Stomach smooth muscle (tissue), 2 donors: Measurements from ENCODE around the gene TAS2R39.
"Not testable (repeated sequence)": the region's sequence is repeated elsewhere in the genome, so short reads cannot be mapped to it uniquely, and the experiment has no call there.

Experiments used
- H3K27ac ChIP-seq: one replicate; pipeline ENCODE4 v1.7.0; 2013; ENCODE audit warnings: mild to moderate bottlenecking, low read length, inconsistent platforms
- H3K27me3 ChIP-seq, 2 donors: one replicate each; pipeline ENCODE4 v1.7.0; 2013; ENCODE audit warnings: low read length in 2 of 2; ENCODE audit not compliant: insufficient read depth in 2 of 2, control insufficient read depth in 1 of 2
- H3K36me3 ChIP-seq, 2 donors: one replicate each; pipeline ENCODE4 v1.7.0; 2013; ENCODE audit warnings: low read length in 2 of 2; ENCODE audit not compliant: control insufficient read depth in 2 of 2, insufficient read depth in 2 of 2
- H3K4me1 ChIP-seq: one replicate; pipeline ENCODE4 v1.7.0; 2013; ENCODE audit warnings: low read length; ENCODE audit not compliant: control insufficient read depth, insufficient read depth
- H3K4me3 ChIP-seq, 2 donors: one replicate each; pipeline ENCODE4 v1.7.0; 2013; ENCODE audit warnings: low read length in 2 of 2
- H3K9ac ChIP-seq, 2 donors: one replicate each; pipeline ENCODE4 v1.7.0; 2013; ENCODE audit warnings: low read length in 2 of 2, mild to moderate bottlenecking in 1 of 2
- H3K9me3 ChIP-seq, 2 donors: one replicate each; pipeline ENCODE4 v1.7.0; 2013; ENCODE audit warnings: low read length in 2 of 2; ENCODE audit not compliant: control insufficient read depth in 2 of 2
- donor health status: healthy.
- donor health status: Pancreatic carcinoma.

TAS2R39 gene

GRCh38 chr7:143181349-143181748, 1.9 kb upstream of the TAS2R39 start:
- H3K36me3 ChIP-seq: no peaks in the 10 kb centered on the region
- H3K27me3 ChIP-seq: peaks cover 0 to 3% of the 10 kb centered on the region in 2 donors
- no peak overlapping the region for H3K27ac ChIP-seq
- H3K4me3 ChIP-seq: no peak overlapping the region
- H3K9me3 ChIP-seq: peaks cover 0 to 3% of the 10 kb centered on the region in 2 donors
- H3K4me1 ChIP-seq: no peaks in the 10 kb centered on the region
- no peak overlapping the region for H3K9ac ChIP-seq

- Histone ChIP-seq H3K4me3 (no peak overlapping the region), H3K36me3 (no peaks in the 10 kb centered on the region), H3K4me1 (no peaks in the 10 kb centered on the region), H3K9me3 (no peaks in the 10 kb centered on the region), H3K9ac (no peak overlapping the region), H3K27me3 (peaks cover 0 to 3% of the 10 kb centered on the region in 2 donors), H3K27ac (no peak overlapping the region)
Observed at GRCh38 chr7:143185551-143185950, 2.3 kb downstream of the TAS2R39 start.

DNA sequence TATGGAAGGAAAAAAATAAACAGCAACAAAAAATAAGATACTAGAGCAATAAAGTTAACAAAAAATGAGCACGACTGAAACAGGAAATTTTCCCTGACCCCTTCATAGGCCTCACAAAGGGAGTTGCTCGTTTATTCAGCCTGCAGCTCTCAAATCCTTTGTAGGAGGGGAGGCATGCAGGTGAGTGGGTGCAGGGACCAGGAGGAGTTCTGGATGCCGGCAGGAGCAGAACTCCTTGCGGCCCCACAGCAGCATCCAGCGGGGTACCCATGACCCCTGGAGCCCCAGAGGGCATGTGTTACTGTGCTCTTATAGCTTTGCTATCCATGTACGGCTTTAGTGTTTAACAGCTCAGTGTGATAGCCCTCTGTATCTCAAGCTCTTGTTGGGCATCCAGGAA, 5.8 kb downstream of the TAS2R39 start:
- Histone ChIP-seq H3K4me3 (no peak overlapping the region), H3K9me3 (no peaks in the 10 kb centered on the region), H3K9ac (no peak overlapping the region), H3K4me1 (no peaks in the 10 kb centered on the region), H3K36me3 (no peaks in the 10 kb centered on the region), H3K27me3 (peaks cover 0 to 2% of the 10 kb centered on the region in 2 donors), H3K27ac (no peak overlapping the region)

DNA sequence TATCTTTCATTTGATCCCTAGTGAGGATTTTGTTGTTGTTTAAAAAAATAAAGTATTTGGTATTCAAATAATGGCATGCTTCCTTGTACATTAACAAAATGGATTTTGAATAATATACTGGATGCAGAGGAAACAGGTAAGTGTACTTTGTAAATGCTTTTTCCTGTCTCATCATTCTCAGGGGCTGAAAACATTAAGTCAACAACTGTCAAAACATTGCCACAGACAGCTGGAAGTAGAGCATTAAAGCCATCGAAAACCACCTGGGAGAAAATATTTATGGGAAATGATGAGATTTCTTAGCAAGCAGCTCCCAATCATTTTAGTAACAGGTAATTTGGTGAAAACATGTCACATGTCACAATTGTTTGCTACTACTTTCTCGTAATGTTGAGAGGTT, 10.7 kb downstream of the TAS2R39 start:
- Histone ChIP-seq H3K9ac (no peak overlapping the region), H3K4me3 (no peak overlapping the region), H3K36me3 (no peaks in the 10 kb centered on the region), H3K9me3 (no peaks in the 10 kb centered on the region), H3K4me1 (no peaks in the 10 kb centered on the region), H3K27ac (no peak overlapping the region), H3K27me3 (no peaks in the 10 kb centered on the region)

DNA sequence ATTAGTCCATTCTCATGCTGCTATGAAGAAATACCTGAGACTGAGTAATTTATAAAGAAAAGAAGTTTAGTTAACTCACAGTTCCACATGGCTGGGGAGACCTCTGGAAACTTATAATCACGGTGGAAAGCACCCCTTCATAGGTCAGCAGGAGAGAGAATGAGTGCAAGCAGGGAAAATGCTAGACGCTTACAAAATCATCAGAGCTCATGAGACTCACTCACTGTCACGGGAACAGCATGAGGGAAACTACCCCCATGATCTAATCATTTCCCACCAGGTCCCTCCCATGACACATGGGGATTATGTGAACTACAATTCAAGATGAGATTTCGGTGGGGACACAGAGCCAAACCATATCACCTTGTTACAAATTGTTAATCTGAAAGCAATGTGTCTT, 15.8 kb downstream of the TAS2R39 start:
- H3K36me3 ChIP-seq: no peaks in the 10 kb centered on the region
- no peaks in the 10 kb centered on the region for H3K27me3 ChIP-seq
- no peak overlapping the region for H3K9ac ChIP-seq
- H3K4me1 ChIP-seq: no peaks in the 10 kb centered on the region
- H3K27ac ChIP-seq: no peak overlapping the region
- no peak overlapping the region for H3K4me3 ChIP-seq
- H3K9me3 ChIP-seq: no peaks in the 10 kb centered on the region

DNA sequence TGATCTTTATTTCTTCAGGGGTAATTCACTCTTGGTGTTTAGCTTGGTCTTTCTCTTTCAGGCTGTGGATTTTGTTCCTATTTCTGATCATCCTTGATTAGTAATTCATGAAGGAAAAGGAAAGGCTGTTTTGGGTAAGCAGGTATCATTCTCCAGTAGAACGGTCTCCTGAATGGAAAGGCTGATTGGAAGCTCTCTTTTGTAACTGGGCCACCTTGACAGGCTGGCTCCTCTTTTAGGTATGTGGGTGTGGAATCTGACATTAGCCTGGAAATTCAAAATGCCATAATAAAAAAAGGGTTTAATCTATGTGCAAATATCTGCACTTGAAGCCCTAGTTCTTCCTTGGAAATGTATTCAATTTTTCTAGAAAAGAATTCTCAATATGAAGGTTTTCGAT, 18.9 kb downstream of the TAS2R39 start:
- H3K4me3 ChIP-seq: no peak overlapping the region
- no peak overlapping the region for H3K27ac ChIP-seq
- no peaks in the 10 kb centered on the region for H3K4me1 ChIP-seq
- no peaks in the 10 kb centered on the region for H3K9me3 ChIP-seq
- no peaks in the 10 kb centered on the region for H3K27me3 ChIP-seq
- no peak overlapping the region for H3K9ac ChIP-seq
- no peaks in the 10 kb centered on the region for H3K36me3 ChIP-seq

GRCh38 chr7:143203386-143203785, 20.2 kb downstream of the TAS2R39 start:
- Histone ChIP-seq H3K9ac (no peak overlapping the region), H3K27me3 (no peaks in the 10 kb centered on the region), H3K4me1 (no peaks in the 10 kb centered on the region), H3K9me3 (no peaks in the 10 kb centered on the region), H3K4me3 (no peak overlapping the region), H3K36me3 (no peaks in the 10 kb centered on the region), H3K27ac (no peak overlapping the region)

- Histone ChIP-seq H3K4me1 (no peaks in the 10 kb centered on the region), H3K9ac (no peak overlapping the region)
Observed at GRCh38 chr7:143205560-143206293, 22.5 kb downstream of the TAS2R39 start.

GRCh38 chr7:143210541-143210940, 27.3 kb downstream of the TAS2R39 start:
- H3K9me3 ChIP-seq: no peaks in the 10 kb centered on the region
- H3K27me3 ChIP-seq: peaks cover 0 to 2% of the 10 kb centered on the region in 2 donors
- no peaks in the 10 kb centered on the region for H3K36me3 ChIP-seq
- no peak overlapping the region for H3K9ac ChIP-seq
- H3K4me3 ChIP-seq: no peak overlapping the region
- no peaks in the 10 kb centered on the region for H3K4me1 ChIP-seq
- H3K27ac ChIP-seq: no peak overlapping the region

More at GRCh38 chr7:143205560-143206293, 22.5 kb downstream of the TAS2R39 start:
- no peak overlapping the region for H3K4me3 ChIP-seq
- no peaks in the 10 kb centered on the region for H3K36me3 ChIP-seq
- peaks cover 0 to 2% of the 10 kb centered on the region in 2 donors for H3K27me3 ChIP-seq
- H3K9me3 ChIP-seq: no peaks in the 10 kb centered on the region
- H3K27ac ChIP-seq: no peak overlapping the region

- not testable (repeated sequence) for H3K36me3 ChIP-seq, H3K4me3 ChIP-seq, H3K4me1 ChIP-seq, H3K27me3 ChIP-seq, H3K27ac ChIP-seq, H3K9me3 ChIP-seq, H3K9ac ChIP-seq
Observed at GRCh38 chr7:143213478-143213877, 30.3 kb downstream of the TAS2R39 start.

DNA sequence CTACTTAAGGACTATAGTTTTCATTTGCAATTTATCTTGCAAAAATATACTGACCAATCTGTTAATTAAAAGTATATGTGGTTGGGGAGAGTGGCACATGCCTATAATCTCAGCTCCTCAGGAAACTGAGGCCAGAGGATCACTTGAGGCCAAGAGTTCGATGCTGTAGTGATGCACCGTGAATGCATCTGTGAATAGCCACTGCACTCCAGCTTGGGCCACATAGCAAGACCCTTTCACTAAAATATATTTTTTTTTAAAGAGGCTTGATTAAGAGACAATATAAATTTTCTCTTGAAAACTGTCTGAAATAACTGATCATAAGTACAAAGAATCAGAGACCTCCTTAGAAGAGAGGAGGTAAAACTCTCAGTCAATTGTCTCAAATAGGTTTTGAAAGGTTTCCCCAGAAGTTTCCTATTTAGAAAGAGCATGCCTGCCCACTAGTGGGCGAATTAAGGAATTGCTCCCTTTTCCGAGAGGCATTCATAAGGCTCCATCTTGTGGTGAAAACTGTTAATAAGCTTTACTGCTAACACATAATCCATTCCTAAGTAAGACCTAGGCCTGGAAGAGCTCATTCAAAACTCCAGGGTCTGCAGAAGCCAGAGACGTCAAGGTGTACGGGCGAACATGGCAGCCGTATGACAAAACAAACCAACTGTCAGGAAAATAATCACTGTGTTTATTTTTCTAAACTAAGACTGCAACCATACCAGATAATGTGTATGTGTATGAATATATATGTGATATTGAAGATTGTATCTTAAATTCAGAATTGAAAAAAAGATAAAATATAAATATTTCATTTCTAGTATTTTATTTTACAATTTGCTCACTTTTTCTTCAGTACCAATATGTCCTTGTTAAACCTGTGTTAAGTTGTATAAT, 31.8 kb downstream of the TAS2R39 start:
- H3K9ac ChIP-seq: no peak overlapping the region
- no peak overlapping the region for H3K27ac ChIP-seq
- no peaks in the 10 kb centered on the region for H3K9me3 ChIP-seq
- H3K4me1 ChIP-seq: no peaks in the 10 kb centered on the region
- no peak overlapping the region for H3K4me3 ChIP-seq
- H3K27me3 ChIP-seq: no peaks in the 10 kb centered on the region
- H3K36me3 ChIP-seq: no peaks in the 10 kb centered on the region
